HG03045 (cell line): ENCODE results near the gene CCDC40.

Experiments
- ATAC-seq: cut with Tn5 transposase; IDR thresholded peaks from one replicate; pipeline ENCODE4 v1.9.1; 2021; ENCODE audit warnings: mild to moderate bottlenecking, moderate library complexity; ENCODE audit not compliant: unreplicated experiment

The CCDC40 gene

DNA sequence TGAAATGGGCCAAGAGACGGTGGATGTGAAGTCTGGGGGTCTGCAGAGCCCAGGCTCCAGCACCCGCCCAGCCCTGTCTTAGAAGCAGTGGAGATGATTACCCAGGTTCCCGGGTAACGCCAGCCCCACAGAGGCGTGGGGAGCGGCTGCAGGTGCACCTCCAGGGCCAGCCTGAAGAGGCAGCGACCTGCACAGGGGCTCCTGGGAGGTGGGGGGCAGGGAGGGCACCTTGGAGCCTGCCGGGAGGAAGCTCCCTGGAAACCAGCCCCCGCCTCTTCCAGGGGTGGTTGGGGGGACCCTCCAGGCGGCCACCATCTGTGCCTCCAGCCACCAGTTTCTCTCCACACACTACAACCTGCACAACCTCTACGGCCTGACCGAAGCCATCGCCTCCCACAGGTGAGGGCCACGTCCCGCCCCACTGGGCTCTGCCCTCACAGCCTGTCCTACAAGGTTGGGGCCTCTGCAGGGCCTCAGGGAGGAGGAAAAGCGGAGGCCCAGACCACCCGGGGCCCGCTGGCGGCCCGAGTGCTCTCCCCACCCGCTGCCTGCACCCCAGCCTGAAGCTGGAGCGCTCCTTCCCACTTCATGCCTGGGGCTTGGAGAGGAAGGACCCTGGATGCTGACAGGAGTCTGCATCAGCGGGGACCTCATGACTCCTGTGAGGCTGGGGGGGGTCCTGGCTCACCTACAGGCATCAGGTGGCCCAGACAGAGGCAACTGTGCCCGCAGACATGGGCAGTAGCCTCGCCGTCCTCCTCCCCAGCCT lies 75.4 kb downstream of the CCDC40 start:
- no peak for ATAC-seq

DNA sequence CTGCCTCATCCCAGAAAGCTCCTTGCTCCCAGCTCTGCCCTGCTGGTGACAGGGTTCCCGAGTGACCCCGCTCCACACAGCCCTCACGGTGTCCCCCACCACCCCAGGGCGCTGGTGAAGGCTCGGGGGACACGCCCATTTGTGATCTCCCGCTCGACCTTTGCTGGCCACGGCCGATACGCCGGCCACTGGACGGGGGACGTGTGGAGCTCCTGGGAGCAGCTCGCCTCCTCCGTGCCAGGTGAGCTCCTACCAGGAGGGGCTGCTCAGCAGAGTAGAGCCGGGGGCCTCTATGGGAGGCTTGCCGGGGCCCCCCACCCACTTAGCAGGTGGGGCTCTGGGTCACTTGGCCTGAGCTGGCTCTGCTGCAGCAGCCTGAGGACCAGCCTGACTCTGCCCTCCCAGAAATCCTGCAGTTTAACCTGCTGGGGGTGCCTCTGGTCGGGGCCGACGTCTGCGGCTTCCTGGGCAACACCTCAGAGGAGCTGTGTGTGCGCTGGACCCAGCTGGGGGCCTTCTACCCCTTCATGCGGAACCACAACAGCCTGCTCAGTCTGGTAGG lies 76.1 kb downstream of the CCDC40 start:
- no peak for ATAC-seq

DNA sequence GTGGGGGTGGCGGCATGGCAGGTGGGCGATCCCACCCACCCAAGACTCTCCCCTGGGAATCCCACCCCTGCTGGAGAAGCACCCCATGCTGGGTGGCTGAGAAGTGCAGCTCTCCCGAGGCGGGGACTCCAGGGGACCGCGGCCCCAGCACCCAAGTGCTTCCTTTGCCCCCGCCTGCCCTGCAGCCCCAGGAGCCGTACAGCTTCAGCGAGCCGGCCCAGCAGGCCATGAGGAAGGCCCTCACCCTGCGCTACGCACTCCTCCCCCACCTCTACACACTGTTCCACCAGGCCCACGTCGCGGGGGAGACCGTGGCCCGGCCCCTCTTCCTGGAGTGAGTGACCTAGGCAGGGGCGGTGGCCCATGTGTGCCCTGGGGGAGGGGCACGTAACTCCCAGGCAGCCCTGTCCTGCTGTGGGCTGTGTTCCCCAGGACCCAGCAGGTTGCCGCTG lies 76.6 kb downstream of the CCDC40 start:
- no peak for ATAC-seq

DNA sequence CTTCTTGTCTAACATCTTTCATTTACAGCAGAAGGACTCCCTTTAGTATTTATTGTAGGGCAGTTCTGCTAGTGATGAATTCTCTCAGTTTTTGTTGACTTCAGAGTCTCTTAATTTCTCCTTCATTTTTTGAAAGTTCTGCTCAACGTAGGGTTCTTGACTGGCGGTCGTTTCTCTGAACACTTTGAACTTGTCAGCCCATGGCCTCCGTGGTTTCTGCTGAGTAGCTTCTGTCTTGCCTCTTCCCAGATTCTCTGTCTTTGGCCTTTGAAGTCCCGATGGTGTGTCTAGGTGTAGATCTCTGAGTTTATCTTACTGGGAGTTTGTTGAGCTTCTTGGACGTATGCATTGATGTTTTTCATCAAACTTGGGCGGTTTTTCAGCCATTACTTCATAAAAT lies 78.3 kb downstream of the CCDC40 start:
- no peak for ATAC-seq

DNA sequence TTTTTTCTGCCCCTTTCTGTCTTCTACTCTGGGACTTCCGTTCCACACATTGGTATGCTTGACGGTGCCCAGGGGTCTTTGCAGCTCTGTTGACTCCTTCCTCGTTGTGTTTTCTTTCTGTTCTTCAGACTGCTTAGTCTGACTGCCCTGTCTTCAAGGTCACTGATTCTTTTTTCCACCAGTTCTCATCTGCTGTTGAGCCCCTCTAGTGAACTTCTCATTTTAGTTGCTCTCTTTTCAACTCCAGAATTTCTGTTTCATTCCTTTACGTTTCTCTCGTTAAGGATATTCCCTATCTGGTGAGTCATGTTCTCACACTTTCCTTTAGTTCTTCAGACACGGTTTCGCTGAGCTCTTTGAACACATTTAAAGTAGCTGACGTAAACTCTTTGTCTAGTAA lies 78.7 kb downstream of the CCDC40 start:
- no peak for ATAC-seq

DNA sequence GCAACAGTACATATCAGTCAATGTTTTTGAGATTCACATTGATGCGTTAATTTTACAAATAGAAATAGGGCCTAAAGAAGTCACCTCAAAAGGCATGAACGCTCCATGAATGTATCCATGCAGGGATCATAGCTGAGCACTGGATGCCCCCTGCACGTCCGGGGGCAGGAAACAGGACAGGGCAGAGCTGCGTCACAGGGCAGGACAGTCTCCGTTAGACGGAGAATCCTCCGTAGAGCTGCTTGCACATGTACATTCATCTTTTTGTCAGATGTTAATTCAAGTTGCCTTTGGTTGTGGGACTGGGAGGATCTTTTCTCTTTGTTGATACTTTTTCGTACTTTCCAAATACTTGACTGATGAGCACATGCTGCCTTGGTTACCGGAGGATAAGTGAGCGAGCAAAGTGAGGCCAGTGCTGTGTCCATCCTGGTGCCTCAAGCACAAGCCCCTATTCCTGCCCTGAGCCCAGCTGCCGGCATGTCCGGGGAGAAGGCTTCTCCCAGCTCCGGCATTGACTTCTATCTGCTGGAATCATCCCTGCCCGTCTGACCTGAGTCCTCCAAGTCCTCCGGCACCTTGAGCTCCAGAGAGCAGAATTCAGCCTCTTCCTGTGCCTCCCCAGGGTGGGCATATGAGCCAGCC lies 80.0 kb downstream of the CCDC40 start:
- ATAC-seq = no peak

DNA sequence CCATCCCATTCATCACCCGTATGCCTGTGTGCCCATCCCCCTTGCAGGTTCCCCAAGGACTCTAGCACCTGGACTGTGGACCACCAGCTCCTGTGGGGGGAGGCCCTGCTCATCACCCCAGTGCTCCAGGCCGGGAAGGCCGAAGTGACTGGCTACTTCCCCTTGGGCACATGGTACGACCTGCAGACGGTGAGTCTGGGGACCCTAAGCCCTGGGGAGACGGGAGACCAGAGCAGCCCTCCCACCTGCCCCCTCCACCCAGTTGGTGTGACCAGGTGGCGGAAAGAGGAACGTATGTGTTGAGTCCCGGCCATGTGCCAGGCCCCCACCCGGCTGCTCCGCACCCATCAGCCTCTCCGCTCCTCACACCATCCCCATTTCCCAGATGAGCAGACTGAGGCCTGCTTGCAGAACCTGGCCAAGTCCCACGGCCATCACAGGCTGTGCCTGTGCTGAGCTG lies 80.5 kb downstream of the CCDC40 start:
- ATAC-seq = no peak

DNA sequence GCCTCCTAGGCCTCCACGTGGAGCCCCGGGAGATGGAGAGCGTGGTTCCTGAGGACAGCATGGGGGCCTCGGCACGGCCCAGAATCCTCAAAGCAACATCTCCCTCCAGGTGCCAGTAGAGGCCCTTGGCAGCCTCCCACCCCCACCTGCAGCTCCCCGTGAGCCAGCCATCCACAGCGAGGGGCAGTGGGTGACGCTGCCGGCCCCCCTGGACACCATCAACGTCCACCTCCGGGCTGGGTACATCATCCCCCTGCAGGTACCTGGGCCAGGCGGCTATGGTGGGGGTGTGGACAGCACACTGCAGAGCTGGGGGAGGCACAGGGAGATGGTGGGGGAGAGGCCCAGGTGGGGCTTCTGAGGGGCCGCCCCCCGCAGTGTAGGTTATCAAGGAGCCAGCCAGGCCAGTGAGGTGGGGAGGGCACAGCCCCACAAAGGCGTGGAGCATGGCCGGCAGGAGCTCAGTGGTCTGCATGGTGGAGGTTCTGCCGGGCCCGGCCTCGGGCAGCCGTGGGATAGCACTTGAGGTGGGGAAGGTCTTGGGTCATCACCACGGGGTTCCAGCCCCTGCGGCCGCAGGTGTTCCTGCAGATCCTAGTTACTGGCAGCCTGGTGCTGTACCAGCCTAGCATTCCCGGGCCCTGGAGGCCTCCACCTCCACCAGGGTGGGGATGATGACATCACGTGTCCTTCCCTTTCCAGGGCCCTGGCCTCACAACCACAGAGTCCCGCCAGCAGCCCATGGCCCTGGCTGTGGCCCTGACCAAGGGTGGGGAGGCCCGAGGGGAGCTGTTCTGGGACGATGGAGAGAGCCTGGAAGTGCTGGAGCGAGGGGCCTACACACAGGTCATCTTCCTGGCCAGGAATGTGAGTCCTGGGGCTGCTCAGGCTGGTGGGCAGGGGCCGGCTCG lies 81.3 kb downstream of the CCDC40 start:
- no peak for ATAC-seq

DNA sequence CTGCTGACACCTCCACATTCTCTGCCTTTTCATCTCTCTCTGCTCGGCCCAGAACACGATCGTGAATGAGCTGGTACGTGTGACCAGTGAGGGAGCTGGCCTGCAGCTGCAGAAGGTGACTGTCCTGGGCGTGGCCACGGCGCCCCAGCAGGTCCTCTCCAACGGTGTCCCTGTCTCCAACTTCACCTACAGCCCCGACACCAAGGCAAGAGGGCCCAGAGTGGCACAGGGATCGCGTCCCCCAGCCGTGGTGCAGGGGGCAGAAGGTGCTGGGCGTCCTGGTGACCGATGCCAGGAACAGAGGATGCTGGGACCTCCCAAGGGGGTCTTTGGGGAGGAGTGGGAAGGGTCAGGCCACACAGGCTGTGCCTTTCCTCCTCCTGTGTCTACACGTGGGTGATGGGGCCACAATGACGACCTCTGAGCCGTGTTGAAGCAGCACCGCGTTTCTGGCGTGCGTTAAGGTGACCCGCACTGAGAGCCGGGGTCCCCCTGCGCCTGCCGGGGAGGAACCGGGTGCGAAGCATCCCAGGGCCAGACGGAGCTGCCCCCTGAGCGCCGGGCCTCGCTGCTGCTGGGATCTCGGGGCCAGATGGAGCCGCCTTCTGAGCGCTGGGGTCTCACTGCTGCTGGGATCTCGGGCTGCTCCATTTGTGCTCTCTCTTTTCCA lies 82.3 kb downstream of the CCDC40 start:
- no peak for ATAC-seq

DNA sequence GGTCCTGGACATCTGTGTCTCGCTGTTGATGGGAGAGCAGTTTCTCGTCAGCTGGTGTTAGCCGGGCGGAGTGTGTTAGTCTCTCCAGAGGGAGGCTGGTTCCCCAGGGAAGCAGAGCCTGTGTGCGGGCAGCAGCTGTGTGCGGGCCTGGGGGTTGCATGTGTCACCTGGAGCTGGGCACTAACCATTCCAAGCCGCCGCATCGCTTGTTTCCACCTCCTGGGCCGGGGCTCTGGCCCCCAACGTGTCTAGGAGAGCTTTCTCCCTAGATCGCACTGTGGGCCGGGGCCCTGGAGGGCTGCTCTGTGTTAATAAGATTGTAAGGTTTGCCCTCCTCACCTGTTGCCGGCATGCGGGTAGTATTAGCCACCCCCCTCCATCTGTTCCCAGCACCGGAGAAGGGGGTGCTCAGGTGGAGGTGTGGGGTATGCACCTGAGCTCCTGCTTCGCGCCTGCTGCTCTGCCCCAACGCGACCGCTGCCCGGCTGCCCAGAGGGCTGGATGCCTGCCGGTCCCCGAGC lies 82.9 kb downstream of the CCDC40 start:
- ATAC-seq = no peak

DNA sequence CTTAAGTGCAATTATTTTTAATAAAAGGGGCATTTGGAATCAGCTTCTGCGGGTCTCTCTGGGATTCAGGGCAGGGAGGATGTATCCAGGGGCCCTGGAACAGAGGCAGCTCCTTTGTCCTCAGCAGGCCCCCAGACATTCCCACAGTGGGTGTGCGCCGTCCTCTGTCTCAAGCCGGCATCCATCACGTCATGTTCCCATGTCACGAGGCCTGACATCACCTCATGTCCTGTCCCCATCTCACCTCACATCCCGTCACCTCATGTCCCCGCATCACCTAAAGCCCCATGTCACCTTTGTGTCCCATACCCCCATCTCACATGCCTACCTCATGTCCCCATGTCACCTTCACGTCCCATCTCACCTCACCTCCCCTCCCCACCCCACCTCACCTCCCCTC lies 83.4 kb downstream of the CCDC40 start:
- ATAC-seq = no peak

DNA sequence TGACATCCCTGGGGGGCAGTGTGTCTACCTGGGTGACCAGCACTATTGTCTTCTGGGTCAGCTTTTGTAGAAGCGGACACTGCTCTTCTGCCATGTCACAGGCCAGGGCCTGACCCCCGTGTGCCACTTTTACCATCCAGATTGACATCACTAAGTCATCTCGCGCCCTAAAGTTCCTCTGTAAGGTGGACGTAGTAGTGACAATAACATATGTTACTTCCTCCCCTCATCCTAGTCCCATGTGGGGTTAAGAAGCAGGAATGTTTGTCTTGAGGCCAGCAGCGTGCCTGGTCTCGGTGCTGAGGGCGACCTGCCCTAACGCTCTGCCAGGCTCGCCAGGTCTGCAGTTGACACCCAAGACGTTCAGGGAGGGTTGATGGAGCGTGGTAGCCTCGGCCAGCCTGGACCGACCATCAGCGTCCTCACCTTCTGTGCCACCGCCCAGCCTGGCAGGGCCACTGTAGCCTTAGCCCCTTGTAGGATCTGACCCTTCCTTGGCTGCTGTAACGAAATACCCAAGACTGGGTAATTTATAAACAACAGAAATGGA lies 85.7 kb downstream of the CCDC40 start:
- ATAC-seq = no peak

DNA sequence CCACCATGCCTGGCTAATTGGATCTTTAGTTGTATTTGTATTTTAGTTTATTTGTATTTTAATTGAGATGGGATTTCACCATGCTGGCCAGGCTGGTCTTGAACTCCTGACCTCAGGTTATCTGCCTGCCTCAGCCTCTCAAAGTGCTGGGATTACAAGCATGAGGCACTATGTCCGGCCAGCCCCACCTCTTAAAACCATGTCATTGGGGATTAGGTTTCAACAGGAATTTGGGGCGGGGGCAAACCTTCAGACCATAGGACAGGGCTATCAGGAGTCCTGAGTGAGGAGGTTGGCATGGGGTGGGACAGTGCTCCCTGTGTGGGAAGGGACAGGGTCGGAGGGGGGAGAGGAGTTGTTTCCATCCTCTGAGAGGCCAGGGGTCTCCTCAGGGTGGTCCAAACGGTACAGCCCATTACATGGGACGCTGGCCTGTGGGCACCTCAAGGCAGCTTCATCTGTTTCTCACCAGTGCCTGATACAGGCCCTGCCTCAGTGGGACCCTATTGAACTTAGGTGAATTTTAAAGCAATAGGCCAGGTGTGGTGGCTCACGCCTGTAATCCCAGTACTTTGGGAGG lies 86.6 kb downstream of the CCDC40 start:
- no peak for ATAC-seq

DNA sequence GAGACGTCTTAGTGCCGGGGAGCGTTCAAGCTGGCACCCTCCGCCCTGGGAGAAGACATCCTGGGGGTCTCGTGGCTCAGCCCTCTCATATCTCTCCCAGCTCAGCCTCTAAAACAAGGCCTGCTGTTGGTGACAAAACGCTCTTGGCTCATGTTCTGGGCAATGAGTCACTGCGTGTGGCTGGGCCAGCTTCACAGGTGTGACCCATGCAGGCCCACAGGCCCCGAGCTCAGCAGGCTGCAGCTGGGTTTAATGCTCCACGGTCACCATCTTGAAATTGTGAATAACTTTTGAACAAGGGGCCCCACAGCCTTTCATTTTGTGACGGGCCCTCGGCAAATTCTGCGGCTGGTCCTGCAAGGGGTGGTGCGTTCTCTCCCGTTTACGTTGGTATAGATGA lies 87.3 kb downstream of the CCDC40 start:
- no peak for ATAC-seq

DNA sequence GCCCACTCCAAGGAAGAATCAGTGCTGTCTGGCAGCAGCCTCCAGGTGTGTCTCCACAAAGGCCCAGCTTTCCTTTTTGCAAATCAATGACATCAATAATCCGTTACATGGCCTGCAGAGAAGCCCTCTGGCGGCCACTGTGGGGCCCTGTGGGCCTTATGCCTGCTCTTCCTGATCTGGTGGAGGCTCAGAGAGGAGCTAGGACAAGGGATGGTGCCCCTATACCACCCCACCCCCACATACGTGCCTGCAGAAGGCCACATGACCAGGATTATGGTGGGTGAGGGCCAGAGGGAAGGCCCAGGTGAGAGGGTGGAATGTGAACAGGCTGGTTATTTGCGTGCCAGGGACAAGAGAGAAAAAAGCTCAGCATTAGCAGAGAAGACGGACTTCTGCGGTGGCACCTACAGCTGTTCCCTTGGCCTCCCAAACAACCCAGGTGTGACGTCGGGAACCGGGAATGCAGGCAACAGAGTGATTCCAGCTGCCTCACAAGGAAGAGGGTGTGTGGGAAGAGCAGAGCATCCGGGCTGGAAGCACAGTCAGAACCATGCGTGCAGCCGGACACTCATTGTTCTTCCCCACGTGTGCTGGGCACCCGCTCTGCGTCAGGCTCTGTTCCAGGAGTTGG lies 88.0 kb downstream of the CCDC40 start:
- ATAC-seq = no peak

DNA sequence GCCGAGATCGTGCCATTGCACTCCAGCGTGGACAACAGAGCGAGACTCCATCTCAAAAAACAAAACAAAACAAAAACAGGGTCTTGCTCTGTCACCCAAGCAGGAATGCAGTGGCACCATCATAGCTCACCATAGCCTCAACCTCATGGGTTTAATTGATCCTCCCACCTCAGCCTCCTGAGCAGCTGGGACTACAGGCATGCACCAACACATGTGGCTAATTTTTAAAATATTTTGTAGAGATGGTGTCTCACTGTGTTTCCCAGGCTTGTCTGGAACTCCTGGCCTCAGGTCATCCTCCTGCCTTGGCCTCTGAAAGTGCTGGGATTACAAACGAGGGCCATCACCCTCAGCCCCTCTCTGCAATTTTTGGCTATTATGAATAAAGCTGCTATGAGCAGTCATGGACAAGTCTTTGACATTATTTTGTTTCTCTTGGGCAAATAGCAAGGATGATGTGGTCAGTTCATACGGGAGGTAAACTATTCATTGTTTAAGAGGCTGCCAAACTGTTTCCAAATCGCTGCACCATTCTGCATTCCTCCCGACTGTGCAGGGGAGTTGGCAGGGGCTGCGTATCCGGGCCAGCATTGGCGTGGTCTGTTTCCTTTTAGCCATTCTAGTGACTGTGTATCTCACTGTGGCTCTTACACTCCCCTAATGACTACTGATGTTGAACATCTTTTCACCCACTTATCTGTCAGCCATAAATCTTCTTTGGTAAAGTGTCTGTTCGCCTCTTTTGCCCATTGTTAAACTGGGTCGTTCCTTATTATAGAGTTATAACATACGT lies 89.4 kb downstream of the CCDC40 start:
- no peak for ATAC-seq

DNA sequence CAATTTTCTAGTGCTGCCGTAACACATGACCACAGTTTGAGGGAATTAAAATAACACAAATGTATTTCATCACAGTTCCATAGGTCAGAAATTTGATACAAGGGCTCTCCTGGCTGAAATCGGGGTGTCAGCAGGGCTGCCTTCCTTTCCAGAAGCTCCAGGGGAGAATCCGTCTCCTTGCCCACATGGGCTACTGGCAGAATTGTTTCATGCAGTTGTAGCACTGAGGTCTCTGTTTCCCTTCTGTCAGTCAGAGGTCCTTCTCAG lies 89.9 kb downstream of the CCDC40 start:
- no peak for ATAC-seq

DNA sequence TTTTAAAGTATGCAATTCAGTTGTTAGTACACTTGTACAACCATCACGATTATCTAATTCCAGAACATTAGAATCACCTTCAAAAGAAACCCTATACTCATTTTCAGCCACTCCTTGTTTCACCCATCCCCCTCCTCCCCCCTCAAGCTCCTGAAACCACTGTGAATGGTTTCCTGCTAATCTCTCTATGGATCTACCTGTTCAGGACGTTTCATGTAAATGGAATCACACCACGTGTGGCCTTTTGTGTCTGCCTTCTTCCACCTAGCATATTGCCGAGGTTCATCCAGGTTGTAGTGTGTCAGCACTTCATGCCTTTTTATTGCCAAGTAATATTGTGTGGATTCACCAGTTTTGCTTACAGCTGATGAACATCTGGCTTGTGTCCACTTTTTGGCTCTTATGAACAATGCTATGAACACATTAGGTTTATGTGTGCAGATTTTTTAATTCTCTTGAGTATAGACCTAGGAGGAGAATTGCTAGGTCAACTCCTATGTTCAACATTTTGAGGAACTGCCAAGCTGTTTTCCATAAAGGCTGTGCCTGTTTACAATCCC lies 92.6 kb downstream of the CCDC40 start:
- no peak for ATAC-seq
